ENCODE data around the gene MED10. TPM values are rescaled to one million over a fixed set of nuclear protein-coding genes. Genes with fewer than 3 reads are reported as not detected.

Gene MED10
- polyA plus RNA-seq, 1 donor from 2014 or later: 37.9 TPM

- H3K4me2 ChIP-seq (ENCODE audit: low read length): no peak overlapping the region
- H3K9ac ChIP-seq (ENCODE audit: low read length): no peak overlapping the region
- H3K79me2 ChIP-seq (replicated peaks; ENCODE audit: insufficient read depth, low read length): no peaks in the 10 kb centered on the region
- TF ChIP-seq REST (IDR thresholded peaks at IDR 0.05; ENCODE audit: borderline replicate concordance) (no peak), TAF1 (IDR thresholded peaks at IDR 0.05; ENCODE audit: low read depth) (no peak), EP300 (conservative IDR thresholded peaks at IDR 0.05; ENCODE audit: poor library complexity, severe bottlenecking) (no peak), RAD21 (conservative IDR thresholded peaks at IDR 0.05) (no peak), SMC3 (conservative IDR thresholded peaks at IDR 0.05; ENCODE audit: poor library complexity) (no peak), MXI1 (conservative IDR thresholded peaks at IDR 0.05; ENCODE audit: poor library complexity, severe bottlenecking) (no peak)
- no peaks in the 10 kb centered on the region for H3K9me2 ChIP-seq (ENCODE audit: insufficient read depth, low read length)
- no peak overlapping the region for H3K4me3 ChIP-seq (ENCODE audit: low read length)
- no peaks in the 10 kb centered on the region for H3K36me3 ChIP-seq (ENCODE audit: insufficient read depth, low read length)
- no peaks in the 10 kb centered on the region for H3F3A ChIP-seq (ENCODE audit: insufficient read depth, low read length, poor library complexity, severe bottlenecking)
- H3K9me3 ChIP-seq (ENCODE audit: low read length): peaks cover 8% of the 10 kb centered on the region
- no peak overlapping the region for H3K27ac ChIP-seq (ENCODE audit: low read length)
- H3K27me3 ChIP-seq (ENCODE audit: insufficient read depth, low read depth, low read length): no peaks in the 10 kb centered on the region
- H4K20me1 ChIP-seq (ENCODE audit: insufficient read depth): no peaks in the 10 kb centered on the region
- no peak overlapping the region for H2AFZ ChIP-seq (ENCODE audit: low read depth, low read length)
These were observed 45.0 kb downstream of the MED10 start for GRCh38 chr5:6333182-6333905.

- H3K36me3 ChIP-seq (ENCODE audit: insufficient read depth, low read length): no peaks in the 10 kb centered on the region
- H3K79me2 ChIP-seq (replicated peaks; ENCODE audit: insufficient read depth, low read length): no peaks in the 10 kb centered on the region
- no peak overlapping the region for H3K9ac ChIP-seq (ENCODE audit: low read length)
- no peaks in the 10 kb centered on the region for H3F3A ChIP-seq (ENCODE audit: insufficient read depth, low read length, poor library complexity, severe bottlenecking)
- peaks cover 8% of the 10 kb centered on the region for H3K9me3 ChIP-seq (ENCODE audit: low read length)
- no peaks in the 10 kb centered on the region for H3K9me2 ChIP-seq (ENCODE audit: insufficient read depth, low read length)
- no peak overlapping the region for H2AFZ ChIP-seq (ENCODE audit: low read depth, low read length)
- H3K4me3 ChIP-seq (ENCODE audit: low read length): no peak overlapping the region
- H3K27ac ChIP-seq (ENCODE audit: low read length): no peak overlapping the region
- no peak overlapping the region for H3K4me2 ChIP-seq (ENCODE audit: low read length)
- no peaks in the 10 kb centered on the region for H4K20me1 ChIP-seq (ENCODE audit: insufficient read depth)
- TF ChIP-seq EP300 (conservative IDR thresholded peaks at IDR 0.05; ENCODE audit: poor library complexity, severe bottlenecking) (no peak), MXI1 (conservative IDR thresholded peaks at IDR 0.05; ENCODE audit: poor library complexity, severe bottlenecking) (no peak), SMC3 (conservative IDR thresholded peaks at IDR 0.05; ENCODE audit: poor library complexity) (no peak), POLR2AphosphoS5 (IDR thresholded peaks at IDR 0.05) (no peak), TAF1 (IDR thresholded peaks at IDR 0.05; ENCODE audit: low read depth) (no peak), CTCF (IDR thresholded peaks at IDR 0.05; ENCODE audit: poor library complexity, severe bottlenecking) (no peak), RAD21 (conservative IDR thresholded peaks at IDR 0.05) (no peak), REST (IDR thresholded peaks at IDR 0.05; ENCODE audit: borderline replicate concordance) (peak; percentile 60), EZH2 (IDR thresholded peaks at IDR 0.05; ENCODE audit: borderline replicate concordance, insufficient read depth, low read length, poor library complexity, severe bottlenecking) (no peak)
- no peaks in the 10 kb centered on the region for H3K27me3 ChIP-seq (ENCODE audit: insufficient read depth, low read depth, low read length)
These were observed 50.2 kb downstream of the MED10 start for GRCh38 chr5:6328173-6328572.
